H1 (cell line): ENCODE results near the gene FBN1. TPM values are rescaled to one million over a fixed set of nuclear protein-coding genes. Genes with fewer than 3 reads are reported as not detected.

Source experiments
- CTCF ChIA-PET: fragments of 300-600 bp; sonication (Branson Sonifier 250); formaldehyde crosslinking; loops from one replicate; lab custom pipeline; 2021; ENCODE audit not compliant: partially characterized antibody; lab: Charles Lee
- POLR2A ChIA-PET: fragments of 300-600 bp; sonication (Branson Sonifier 250); formaldehyde crosslinking; loops from one replicate; lab custom pipeline; 2021; ENCODE audit warnings: inconsistent platforms; ENCODE audit not compliant: partially characterized antibody; lab: Charles Lee
- DNase-seq, 2 experiments: peaks; one replicate each; pipeline versions ENCODE4 v3.0.0 to v3.0.0-alpha.2; 2010 to 2022; ENCODE audit warnings: low spot score in 2 of 2, low read depth in 1 of 2, mixed read lengths in 1 of 2
- FAIRE-seq: peaks from 2 replicates; lab custom pipeline; 2011; peaks lifted over from hg19 to GRCh38; lab: Jason Lieb, UNC
- H2AFZ ChIP-seq: 2 replicates; pipeline ENCODE4 v1.8.1; 2012; ENCODE audit warnings: low read length, inconsistent platforms
- H2AK5ac ChIP-seq: 2 replicates; pipeline ENCODE4 v1.6.1; 2013; ENCODE audit warnings: low read depth, low read length
- H2BK120ac ChIP-seq: replicated peaks from 2 replicates; pipeline ENCODE3; 2013; ENCODE audit warnings: low read depth, low read length, inconsistent platforms
- H2BK12ac ChIP-seq: 2 replicates; pipeline ENCODE4 v1.6.1; 2013; ENCODE audit warnings: low read depth, low read length
- H2BK15ac ChIP-seq: 2 replicates; pipeline ENCODE4 v1.6.1; 2013; ENCODE audit warnings: low read length
- H2BK20ac ChIP-seq: 2 replicates; pipeline ENCODE4 v1.6.1; 2013; ENCODE audit warnings: low read length
- H2BK5ac ChIP-seq: 2 replicates; pipeline ENCODE4 v1.6.1; 2013; ENCODE audit warnings: low read depth, low read length
- H3K14ac ChIP-seq: 2 replicates; pipeline ENCODE4 v1.6.1; 2013; ENCODE audit warnings: inconsistent platforms; ENCODE audit not compliant: insufficient read length
- H3K18ac ChIP-seq: 2 replicates; pipeline ENCODE4 v1.6.1; 2013; ENCODE audit warnings: low read length; ENCODE audit errors: extremely low read depth
- H3K23ac ChIP-seq: 2 replicates; pipeline ENCODE4 v1.6.1; 2013; ENCODE audit warnings: inconsistent platforms; ENCODE audit not compliant: insufficient read length
- H3K23me2 ChIP-seq: 2 replicates; pipeline ENCODE4 v1.6.1; 2013; ENCODE audit warnings: low read depth, low read length
- H3K27ac ChIP-seq: 2 replicates; pipeline ENCODE4 v1.6.1; 2011; ENCODE audit warnings: low read depth, low read length, inconsistent platforms
- H3K27me3 ChIP-seq, 4 experiments: replicated peaks in 1 of 4; 1 replicate in 1 of 4; 2 replicates in 3 of 4; pipeline versions ENCODE4 v1.6.1 to v1.8.1; 2011 to 2013; ENCODE audit warnings: low read length in 3 of 4, mild to moderate bottlenecking in 3 of 4, inconsistent platforms in 2 of 4, mixed read lengths in 2 of 4, moderate library complexity in 1 of 4; ENCODE audit not compliant: control insufficient read depth in 3 of 4, insufficient read depth in 3 of 4; ENCODE audit errors: extremely low read depth in 1 of 4
- H3K36me3 ChIP-seq, 4 experiments: 2 replicates each; pipeline versions ENCODE4 v1.6.1 to v1.8.1; 2011 to 2013; ENCODE audit warnings: mild to moderate bottlenecking in 4 of 4, low read length in 3 of 4, moderate library complexity in 2 of 4, control low read depth in 1 of 4, inconsistent platforms in 1 of 4; ENCODE audit not compliant: insufficient read depth in 4 of 4, control insufficient read depth in 2 of 4
- H3K4ac ChIP-seq: replicated peaks from 2 replicates; pipeline ENCODE3; 2013; ENCODE audit warnings: low read length, low read depth, mixed read lengths, inconsistent platforms; ENCODE audit not compliant: insufficient read length
- H3K4me1 ChIP-seq, 4 experiments: replicated peaks in 1 of 4; 1 replicate in 1 of 4; 2 replicates in 3 of 4; pipeline versions ENCODE4 v1.6.1 to v1.8.1; 2011 to 2013; ENCODE audit warnings: low read length in 3 of 4, inconsistent platforms in 2 of 4, mixed read lengths in 1 of 4; ENCODE audit not compliant: insufficient read depth in 4 of 4, control insufficient read depth in 3 of 4
- H3K4me2 ChIP-seq, 2 experiments: 2 replicates each; pipeline versions ENCODE4 v1.6.1 to v1.8.1; 2011 to 2013; ENCODE audit warnings: low read depth in 2 of 2, low read length in 2 of 2, control low read depth in 1 of 2, inconsistent platforms in 1 of 2, mild to moderate bottlenecking in 1 of 2; ENCODE audit not compliant: insufficient read depth in 1 of 2
- H3K4me3 ChIP-seq, 4 experiments: fragments of 200-600, 300-600 bp in 1 of 4; sonication (generic), shearing (Covaris generic), sonication (Bioruptor Twin) in 1 of 4; 2 replicates each; pipeline versions ENCODE4 v1.5.1 to v1.8.1; 2011 to 2016; ENCODE audit warnings: low read length in 4 of 4, low read depth in 3 of 4, control low read depth in 2 of 4, inconsistent platforms in 2 of 4, mild to moderate bottlenecking in 2 of 4, mixed read lengths in 1 of 4, moderate library complexity in 1 of 4; ENCODE audit not compliant: insufficient read depth in 2 of 4; ENCODE audit errors: extremely low read depth in 1 of 4
- H3K56ac ChIP-seq: replicated peaks from 2 replicates; pipeline ENCODE3; 2013; ENCODE audit warnings: low read depth, mild to moderate bottlenecking, mixed read lengths, low read length, inconsistent platforms; ENCODE audit not compliant: insufficient read length
- H3K79me1 ChIP-seq: 2 replicates; pipeline ENCODE4 v1.6.1; 2013; ENCODE audit warnings: low read depth, low read length, control low read depth
- H3K79me2 ChIP-seq, 2 experiments: 2 replicates each; pipeline versions ENCODE4 v1.6.1 to v1.8.1; 2012 to 2013; ENCODE audit warnings: low read length in 2 of 2, mild to moderate bottlenecking in 2 of 2, inconsistent platforms in 1 of 2; ENCODE audit not compliant: insufficient read depth in 2 of 2, control insufficient read depth in 1 of 2
- H3K9ac ChIP-seq, 4 experiments: replicated peaks in 1 of 4; 1 replicate in 1 of 4; 2 replicates in 3 of 4; pipeline versions ENCODE4 v1.6.1 to v1.8.1; 2011 to 2013; ENCODE audit warnings: low read depth in 3 of 4, low read length in 3 of 4, control low read depth in 2 of 4, mild to moderate bottlenecking in 2 of 4, moderate library complexity in 2 of 4, inconsistent platforms in 1 of 4; ENCODE audit errors: extremely low read depth in 1 of 4
- H3K9me3 ChIP-seq, 2 experiments: 2 replicates each; pipeline versions ENCODE4 v1.6.1 to v1.8.1; 2012 to 2013; ENCODE audit warnings: mild to moderate bottlenecking in 2 of 2, moderate library complexity in 2 of 2, control low read depth in 1 of 2, inconsistent platforms in 1 of 2, low read depth in 1 of 2, low read length in 1 of 2, mixed read lengths in 1 of 2; ENCODE audit not compliant: insufficient read depth in 2 of 2
- H4K20me1 ChIP-seq, 2 experiments: replicated peaks in 1 of 2; 2 replicates each; pipeline versions ENCODE3 to v1.8.1; 2011 to 2013; ENCODE audit warnings: inconsistent platforms in 2 of 2, low read length in 2 of 2, mild to moderate bottlenecking in 1 of 2; ENCODE audit not compliant: insufficient read depth in 2 of 2, control insufficient read depth in 1 of 2
- H4K5ac ChIP-seq: 2 replicates; pipeline ENCODE4 v1.6.1; 2013; ENCODE audit warnings: low read length, low read depth, mixed read lengths, inconsistent platforms; ENCODE audit not compliant: insufficient read length
- H4K8ac ChIP-seq: 2 replicates; pipeline ENCODE4 v1.8.0; 2013; ENCODE audit warnings: mild to moderate bottlenecking, moderate library complexity, low read length, inconsistent platforms; ENCODE audit not compliant: insufficient read depth; ENCODE audit errors: extremely low read depth
- H4K91ac ChIP-seq: replicated peaks from 2 replicates; pipeline ENCODE3; 2013; ENCODE audit warnings: low read length, mixed read lengths, inconsistent platforms; ENCODE audit not compliant: insufficient read length
- CBX5 ChIP-seq: fragments of 300-800, 300-1000 bp; sonication (generic); IDR thresholded peaks from 2 replicates; pipeline ENCODE4 v1.7.1; 2016; ENCODE audit warnings: antibody characterized with exemption, low read length, low read depth
- EP300 ChIP-seq, 2 experiments: IDR thresholded peaks; 1 replicate in 1 of 2; 2 replicates in 1 of 2; pipeline ENCODE4 v1.6.1; 2011 to 2012; ENCODE audit warnings: low read depth in 2 of 2, low read length in 2 of 2, mild to moderate bottlenecking in 2 of 2, borderline replicate concordance in 1 of 2, inconsistent platforms in 1 of 2, moderate library complexity in 1 of 2
- FOSL1 ChIP-seq: IDR thresholded peaks from 2 replicates; pipeline ENCODE4 v1.6.1; 2011; ENCODE audit warnings: mild to moderate bottlenecking, low read depth, low read length, moderate library complexity; ENCODE audit not compliant: insufficient read depth
- GABPA ChIP-seq: IDR thresholded peaks from 2 replicates; pipeline ENCODE4 v1.6.1; 2011; ENCODE audit warnings: mild to moderate bottlenecking, low read length, moderate library complexity, borderline replicate concordance; ENCODE audit not compliant: insufficient read depth
- MAFK ChIP-seq: IDR thresholded peaks from 2 replicates; pipeline ENCODE4 v1.6.1; 2012; ENCODE audit warnings: low read depth, mild to moderate bottlenecking, improper control_type of control experiment, low read length
- NANOG ChIP-seq: IDR thresholded peaks from 2 replicates; pipeline ENCODE4 v1.6.1; 2011; ENCODE audit warnings: low read length, low read depth, mild to moderate bottlenecking, inconsistent platforms; ENCODE audit not compliant: insufficient read depth, poor library complexity, severe bottlenecking
- NRF1 ChIP-seq: IDR thresholded peaks from 2 replicates; pipeline ENCODE4 v1.6.1; 2011; ENCODE audit warnings: mild to moderate bottlenecking, low read depth, low read length, improper control_type of control experiment
- RNF2 ChIP-seq: fragments of 200-900, 300-1000 bp; sonication (generic); IDR thresholded peaks from 2 replicates; pipeline ENCODE4 v1.7.1; 2016; ENCODE audit warnings: borderline replicate concordance, low read depth, mild to moderate bottlenecking, antibody characterized with exemption, low read length; ENCODE audit not compliant: poor library complexity, severe bottlenecking; ENCODE audit errors: missing control alignments
- SIN3A ChIP-seq, 2 experiments: IDR thresholded peaks in 1 of 2; conservative IDR thresholded peaks in 1 of 2; 2 replicates each; pipeline ENCODE4 v1.6.1; 2011 to 2012; ENCODE audit warnings: low read length in 2 of 2, improper control_type of control experiment in 1 of 2, low read depth in 1 of 2, mild to moderate bottlenecking in 1 of 2
- SP4 ChIP-seq: IDR thresholded peaks from 2 replicates; pipeline ENCODE4 v1.6.1; 2012; ENCODE audit warnings: low read length, inconsistent platforms
- TCF12 ChIP-seq: IDR thresholded peaks from 2 replicates; pipeline ENCODE4 v1.6.1; 2011; ENCODE audit warnings: low read depth, mild to moderate bottlenecking, low read length
- WGBS, 2 experiments: shearing (Covaris generic) in 1 of 2; methylation state at CpG; one replicate each; pipeline versions ENCODE4 v1.1.6 to v1.1.7; 2013 to 2015; ENCODE audit warnings: low lambda C conversion rate in 2 of 2, mixed read lengths in 2 of 2, inconsistent platforms in 1 of 2, low coverage in 1 of 2, missing lambda C conversion rate in 1 of 2; ENCODE audit not compliant: insufficient replicate concordance in 2 of 2, insufficient coverage in 1 of 2, insufficient read length in 1 of 2; ENCODE audit errors: extremely low coverage in 1 of 2, missing lambda C conversion rate in 1 of 2; 5-methylcytosine and 5-hydroxymethylcytosine counted together
- polyA plus RNA-seq, 7 experiments: library from polyadenylated mRNA; depleted of rRNA in 3 of 7; stranded (reverse) in 5 of 7; unstranded in 2 of 7; fragments of >200 nt in 5 of 7; fragments of 200-250 nt in 2 of 7; gene quantifications; 1 replicate in 5 of 7; 2 replicates in 1 of 7; 4 replicates in 1 of 7; pipeline versions ENCODE4 v1.2.1 to v1.2.3, GENCODE V29; 2011 to 2013; ENCODE audit warnings: missing spikeins in 2 of 7, mixed read lengths in 2 of 7
- total RNA-seq: library from RNA; stranded (reverse); fragmentation: NEBNext Ultra II Directional; extraction: Animal tissue kit (Norgen Biotek cat#: 25700); gene quantifications from 2 replicates; pipeline ENCODE4 v1.2.1, GENCODE V29; 2021

The FBN1 gene
- total and polyA plus RNA-seq, 2 of the 8 experiments (the other 6 are each of a cell fraction or from before 2014, with no cell fraction given): 3.0 to 4.0 TPM

GRCh38 chr15:48388016-48388851, 257.3 kb downstream of the FBN1 start:
- DNase-seq (peak in 1 of 2 experiments; percentile 10), FAIRE-seq (no peak)
- Histone ChIP-seq H3K9me3 (no peaks in the 10 kb centered on the region), H3K9ac (no peak overlapping the region), H4K91ac (no peak overlapping the region), H3K23ac (no peak overlapping the region), H3K4ac (no peak overlapping the region), H2BK5ac (no peak overlapping the region), H2BK12ac (no peak overlapping the region), H3K14ac (no peak overlapping the region), H3K4me3 (no peak overlapping the region), H3K36me3 (no peaks in the 10 kb centered on the region), H3K27me3 (no peaks in the 10 kb centered on the region), H3K4me1 (no peaks in the 10 kb centered on the region), H2BK120ac (no peak overlapping the region), H3K23me2 (no peaks in the 10 kb centered on the region), H3K56ac (no peak overlapping the region), H2BK15ac (no peak overlapping the region), H4K5ac (no peak overlapping the region), H2AK5ac (no peak overlapping the region), H4K8ac (no peak overlapping the region), H3K4me2 (no peak overlapping the region), H3K79me1 (no peaks in the 10 kb centered on the region), H4K20me1 (no peaks in the 10 kb centered on the region), H3K18ac (no peak overlapping the region), H2AFZ (no peak overlapping the region; the same call in 1 of the 2 replicates), H2BK20ac (no peak overlapping the region), H3K27ac (no peak overlapping the region), H3K79me2 (no peaks in the 10 kb centered on the region)
- ChIA-PET POLR2A (no interaction called here), CTCF (interaction anchor here (0.8 to 4.2 kb wide), 4 partner anchors 10 to 31 kb away, joined by 3 to 23 read pairs (median 4); no protein-coding TSS in a partner anchor)
- 90% methylated on average over 4 of the region's 4 CpGs; no CpG with 5 or more reads in 1 of the 2 experiments for WGBS, 2 experiments
- TF ChIP-seq GABPA (no peak), TCF12 (no peak), EP300 (IDR thresholded peaks at IDR 0.05; ENCODE audit: borderline replicate concordance in 1 of 2, low read depth in 2 of 2, low read length in 2 of 2) (no peak), RNF2 (no peak), CBX5 (no peak), NRF1 (no peak), NANOG (no peak), SP4 (no peak), FOSL1 (no peak), SIN3A (conservative IDR thresholded peaks at IDR 0.05 in 1 of 2, IDR thresholded peaks at IDR 0.05 in 1 of 2; ENCODE audit: low read depth in 1 of 2, low read length in 2 of 2) (no peak), MAFK (no peak)
